K562 (cell line): Measurements from ENCODE around the gene NKAIN4. TPM values are rescaled to one million over a fixed set of nuclear protein-coding genes. Genes with fewer than 3 reads are reported as not detected.
A peak's percentile ranks its signal among the peaks of the same experiment; 100 is the strongest.

ENCODE experiments used
- CBX3 ChIP-seq, 2 experiments: IDR thresholded peaks; 1 replicate in 1 of 2; 2 replicates in 1 of 2; pipeline ENCODE4 v1.6.1; 2012; ENCODE audit warnings: inconsistent platforms in 2 of 2, low read length in 2 of 2, borderline replicate concordance in 1 of 2, control low read depth in 1 of 2
- CREM ChIP-seq: IDR thresholded peaks from 2 replicates; pipeline ENCODE4 v1.6.1; 2014; ENCODE audit warnings: antibody characterized with exemption, low read depth
- HEY1 ChIP-seq: fragments of 250-450 bp; sonication (Bioruptor Pico); IDR thresholded peaks from 2 replicates; pipeline ENCODE4 v1.5.0; 2020; ENCODE audit warnings: mild to moderate bottlenecking, moderate library complexity, borderline replicate concordance
- HNRNPUL1 ChIP-seq: fragments of 200-400 bp; formaldehyde crosslinking; IDR thresholded peaks from 2 replicates; pipeline ENCODE4 v1.6.1; 2017; ENCODE audit warnings: low read length
- IFI16 ChIP-seq: fragments of 250-450 bp; sonication (Bioruptor Pico); IDR thresholded peaks from 2 replicates; pipeline ENCODE4 v2.1.2; 2022; ENCODE audit warnings: mild to moderate bottlenecking, inconsistent platforms
- MCM7 ChIP-seq, 2 experiments: fragments of 450-650 bp; IDR thresholded peaks; 2 replicates each; pipeline ENCODE4 v1.6.1; 2016 to 2018
- MEF2A ChIP-seq: IDR thresholded peaks from 2 replicates; pipeline ENCODE4 v1.6.1; 2011; ENCODE audit warnings: low read depth, mild to moderate bottlenecking, low read length, moderate library complexity; ENCODE audit not compliant: control insufficient read depth
- MXI1 ChIP-seq: IDR thresholded peaks from 2 replicates; pipeline ENCODE4 v1.6.1; 2011; ENCODE audit warnings: low read depth, mild to moderate bottlenecking, improper control_type of control experiment, low read length
- SMARCB1 ChIP-seq: IDR thresholded peaks from 2 replicates; pipeline ENCODE4 v1.6.1; 2011; ENCODE audit warnings: improper control_type of control experiment, low read depth; ENCODE audit not compliant: insufficient read length
- U2AF1 ChIP-seq: fragments of 200-400 bp; formaldehyde crosslinking; optimal IDR thresholded peaks from 2 replicates; pipeline ENCODE3; 2017; ENCODE audit warnings: mild to moderate bottlenecking, low read depth, low read length, moderate library complexity
- ZNF146 ChIP-seq: IDR thresholded peaks from one replicate; pipeline ENCODE4 v1.6.1; 2018; ENCODE audit warnings: missing compliant biosample characterization; ENCODE audit not compliant: unreplicated experiment
- ZNF232 ChIP-seq: sonication (generic); formaldehyde crosslinking; IDR thresholded peaks from 2 replicates; pipeline ENCODE4 v1.8.0; 2022; ENCODE audit warnings: mild to moderate bottlenecking, missing genetic modification reagents
- ZNF24 ChIP-seq: fragments of 450-650 bp; IDR thresholded peaks from 2 replicates; pipeline ENCODE4 v1.6.1; 2016
- ZNF551 ChIP-seq: fragments of 250-450 bp; sonication (Bioruptor Pico); IDR thresholded peaks from 2 replicates; pipeline ENCODE4 v1.5.0; 2021; ENCODE audit warnings: mild to moderate bottlenecking, moderate library complexity
- ZNF586 ChIP-seq: fragments of 450-650 bp; formaldehyde crosslinking; conservative IDR thresholded peaks from 2 replicates; pipeline ENCODE4 v1.4.0; 2020; ENCODE audit warnings: mild to moderate bottlenecking, moderate library complexity
- ZSCAN32 ChIP-seq: fragments of 450-650 bp; formaldehyde crosslinking; IDR thresholded peaks from 2 replicates; pipeline ENCODE4 v1.4.0; 2020; ENCODE audit warnings: mild to moderate bottlenecking, moderate library complexity
- polyA plus RNA-seq, 8 experiments: library from polyadenylated mRNA; depleted of rRNA in 4 of 8; stranded (reverse) in 5 of 8; unstranded in 3 of 8; fragments of >200 nt; fragmentation: Nextera tagmentation in 2 of 8; fragmentation: Illumina TruSeq in 1 of 8; extraction: Ambion mirVana in 2 of 8; extraction: Trizol in 1 of 8; gene quantifications; 2 replicates each; pipeline versions ENCODE4 v1.2.1 to v1.2.3, GENCODE V29; 2011 to 2014; ENCODE audit warnings: inconsistent platforms in 1 of 8, missing spikeins in 1 of 8
- total RNA-seq, 7 experiments: library from RNA; depleted of rRNA in 6 of 7; stranded (reverse); fragments of >200 nt in 6 of 7; fragmentation: Illumina TruSeq in 2 of 7; extraction: Trizol in 2 of 7; gene quantifications; 2 replicates each; pipeline versions ENCODE4 v1.2.1 to v1.2.3, GENCODE V29; 2011 to 2021; ENCODE audit warnings: low replicate concordance in 1 of 7
- TF ChIP-seq, protein P1 (sequence below): sonication (generic); formaldehyde crosslinking; IDR thresholded peaks from 2 replicates; pipeline ENCODE4 v1.8.0; 2022; ENCODE audit warnings: missing genetic modification reagents, mild to moderate bottlenecking, borderline replicate concordance
- TF ChIP-seq, protein P2 (sequence below): sonication (generic); formaldehyde crosslinking; IDR thresholded peaks from 2 replicates; pipeline ENCODE4 v1.9.0; 2022; ENCODE audit warnings: mild to moderate bottlenecking, missing genetic modification reagents
- TF ChIP-seq, protein P3 (sequence below): fragments of 450-650 bp; IDR thresholded peaks from 2 replicates; pipeline ENCODE4 v1.6.1; 2016; ENCODE audit warnings: mild to moderate bottlenecking
- TF ChIP-seq, protein P4 (sequence below), 2 experiments: fragments of 450-650 bp in 1 of 2; IDR thresholded peaks; 2 replicates each; pipeline ENCODE4 v1.6.1; 2011 to 2017; ENCODE audit warnings: low read depth in 2 of 2, antibody characterized with exemption in 1 of 2, borderline replicate concordance in 1 of 2, low read length in 1 of 2, mild to moderate bottlenecking in 1 of 2, mixed read lengths in 1 of 2; ENCODE audit not compliant: control insufficient read depth in 1 of 2

The NKAIN4 gene
- total and polyA plus RNA-seq, 9 of the 15 experiments (the other 6 are each of a cell fraction or from before 2014, with no cell fraction given), result not detected

DNA sequence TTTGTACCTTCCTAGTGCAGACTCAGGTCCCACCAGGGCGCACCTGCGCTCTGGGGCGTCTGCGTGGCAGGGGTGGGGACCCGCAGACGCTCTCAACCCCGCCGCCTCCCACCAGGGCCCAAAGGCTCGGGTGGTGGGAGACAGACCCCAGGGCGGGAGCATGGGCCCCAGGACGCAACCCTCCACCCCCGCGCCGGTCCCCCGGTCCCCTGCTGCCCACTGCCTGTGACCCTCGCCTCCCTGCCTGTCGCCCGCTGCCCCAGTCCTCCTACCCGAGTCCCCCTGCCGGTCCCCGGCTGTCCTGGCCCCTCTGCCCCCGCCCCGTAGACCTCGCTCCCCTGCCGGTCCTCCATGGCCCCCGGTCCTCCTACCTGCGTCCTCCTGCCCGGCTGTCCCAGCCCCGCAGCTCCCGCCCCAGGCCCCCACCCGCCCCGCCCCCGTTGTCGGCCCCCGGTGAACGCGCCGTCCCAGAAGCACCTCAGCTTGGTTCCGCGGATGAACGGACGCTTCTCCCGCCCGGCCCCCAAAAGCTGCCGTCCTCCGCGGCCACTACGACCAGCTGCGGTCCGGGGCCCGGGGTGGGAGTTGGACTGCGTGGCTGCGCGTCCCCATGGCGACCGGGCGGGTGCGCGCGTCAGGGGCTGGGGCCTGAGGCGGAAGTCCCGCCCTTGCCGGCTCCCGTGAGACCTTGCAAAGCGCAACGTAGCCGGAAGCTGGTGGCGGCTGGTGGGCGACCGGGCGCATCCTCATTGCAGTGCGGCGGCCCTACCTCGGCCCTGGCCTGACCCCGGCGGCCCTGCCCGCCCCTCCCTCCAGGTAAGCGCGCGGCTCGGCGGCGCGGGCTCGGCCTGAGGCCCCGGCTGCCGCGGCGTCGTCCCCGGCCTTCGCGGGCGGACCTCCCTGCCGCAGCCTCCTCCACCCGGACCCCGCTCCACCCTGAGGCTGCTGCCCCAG is 18.1 kb upstream of the NKAIN4 start, which contains the start of gene ARFGAP1 (continued):
- TF ChIP-seq, protein P1, sequence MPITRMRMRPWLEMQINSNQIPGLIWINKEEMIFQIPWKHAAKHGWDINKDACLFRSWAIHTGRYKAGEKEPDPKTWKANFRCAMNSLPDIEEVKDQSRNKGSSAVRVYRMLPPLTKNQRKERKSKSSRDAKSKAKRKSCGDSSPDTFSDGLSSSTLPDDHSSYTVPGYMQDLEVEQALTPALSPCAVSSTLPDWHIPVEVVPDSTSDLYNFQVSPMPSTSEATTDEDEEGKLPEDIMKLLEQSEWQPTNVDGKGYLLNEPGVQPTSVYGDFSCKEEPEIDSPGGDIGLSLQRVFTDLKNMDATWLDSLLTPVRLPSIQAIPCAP (CRISPR knock-in tag), result no peak
- TF ChIP-seq MXI1 (peak; percentile 83), CREM (peak; percentile 92), CBX3 (IDR thresholded peaks at IDR 0.05; ENCODE audit: borderline replicate concordance in 1 of 2, low read length in 2 of 2) (no peak), HEY1 (no peak), ZNF24 (no peak), SMARCB1 (no peak), MEF2A (no peak), ZNF146 (CRISPR knock-in tag) (no peak), HNRNPUL1 (no peak), IFI16 (CRISPR knock-in tag) (no peak), ZSCAN32 (no peak), MCM7 (IDR thresholded peaks at IDR 0.05) (no peak), U2AF1 (peak; percentile 15), ZNF232 (CRISPR knock-in tag) (no peak), ZNF586 (CRISPR knock-in tag) (no peak), ZNF551 (CRISPR knock-in tag) (no peak)
- TF ChIP-seq, protein P2, sequence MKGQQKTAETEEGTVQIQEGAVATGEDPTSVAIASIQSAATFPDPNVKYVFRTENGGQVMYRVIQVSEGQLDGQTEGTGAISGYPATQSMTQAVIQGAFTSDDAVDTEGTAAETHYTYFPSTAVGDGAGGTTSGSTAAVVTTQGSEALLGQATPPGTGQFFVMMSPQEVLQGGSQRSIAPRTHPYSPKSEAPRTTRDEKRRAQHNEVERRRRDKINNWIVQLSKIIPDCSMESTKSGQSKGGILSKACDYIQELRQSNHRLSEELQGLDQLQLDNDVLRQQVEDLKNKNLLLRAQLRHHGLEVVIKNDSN (CRISPR knock-in tag), result no peak
- TF ChIP-seq, protein P3, sequence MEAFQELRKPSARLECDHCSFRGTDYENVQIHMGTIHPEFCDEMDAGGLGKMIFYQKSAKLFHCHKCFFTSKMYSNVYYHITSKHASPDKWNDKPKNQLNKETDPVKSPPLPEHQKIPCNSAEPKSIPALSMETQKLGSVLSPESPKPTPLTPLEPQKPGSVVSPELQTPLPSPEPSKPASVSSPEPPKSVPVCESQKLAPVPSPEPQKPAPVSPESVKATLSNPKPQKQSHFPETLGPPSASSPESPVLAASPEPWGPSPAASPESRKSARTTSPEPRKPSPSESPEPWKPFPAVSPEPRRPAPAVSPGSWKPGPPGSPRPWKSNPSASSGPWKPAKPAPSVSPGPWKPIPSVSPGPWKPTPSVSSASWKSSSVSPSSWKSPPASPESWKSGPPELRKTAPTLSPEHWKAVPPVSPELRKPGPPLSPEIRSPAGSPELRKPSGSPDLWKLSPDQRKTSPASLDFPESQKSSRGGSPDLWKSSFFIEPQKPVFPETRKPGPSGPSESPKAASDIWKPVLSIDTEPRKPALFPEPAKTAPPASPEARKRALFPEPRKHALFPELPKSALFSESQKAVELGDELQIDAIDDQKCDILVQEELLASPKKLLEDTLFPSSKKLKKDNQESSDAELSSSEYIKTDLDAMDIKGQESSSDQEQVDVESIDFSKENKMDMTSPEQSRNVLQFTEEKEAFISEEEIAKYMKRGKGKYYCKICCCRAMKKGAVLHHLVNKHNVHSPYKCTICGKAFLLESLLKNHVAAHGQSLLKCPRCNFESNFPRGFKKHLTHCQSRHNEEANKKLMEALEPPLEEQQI, result no peak
- TF ChIP-seq, protein P4, sequence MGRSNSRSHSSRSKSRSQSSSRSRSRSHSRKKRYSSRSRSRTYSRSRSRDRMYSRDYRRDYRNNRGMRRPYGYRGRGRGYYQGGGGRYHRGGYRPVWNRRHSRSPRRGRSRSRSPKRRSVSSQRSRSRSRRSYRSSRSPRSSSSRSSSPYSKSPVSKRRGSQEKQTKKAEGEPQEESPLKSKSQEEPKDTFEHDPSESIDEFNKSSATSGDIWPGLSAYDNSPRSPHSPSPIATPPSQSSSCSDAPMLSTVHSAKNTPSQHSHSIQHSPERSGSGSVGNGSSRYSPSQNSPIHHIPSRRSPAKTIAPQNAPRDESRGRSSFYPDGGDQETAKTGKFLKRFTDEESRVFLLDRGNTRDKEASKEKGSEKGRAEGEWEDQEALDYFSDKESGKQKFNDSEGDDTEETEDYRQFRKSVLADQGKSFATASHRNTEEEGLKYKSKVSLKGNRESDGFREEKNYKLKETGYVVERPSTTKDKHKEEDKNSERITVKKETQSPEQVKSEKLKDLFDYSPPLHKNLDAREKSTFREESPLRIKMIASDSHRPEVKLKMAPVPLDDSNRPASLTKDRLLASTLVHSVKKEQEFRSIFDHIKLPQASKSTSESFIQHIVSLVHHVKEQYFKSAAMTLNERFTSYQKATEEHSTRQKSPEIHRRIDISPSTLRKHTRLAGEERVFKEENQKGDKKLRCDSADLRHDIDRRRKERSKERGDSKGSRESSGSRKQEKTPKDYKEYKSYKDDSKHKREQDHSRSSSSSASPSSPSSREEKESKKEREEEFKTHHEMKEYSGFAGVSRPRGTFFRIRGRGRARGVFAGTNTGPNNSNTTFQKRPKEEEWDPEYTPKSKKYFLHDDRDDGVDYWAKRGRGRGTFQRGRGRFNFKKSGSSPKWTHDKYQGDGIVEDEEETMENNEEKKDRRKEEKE (IDR thresholded peaks at IDR 0.05; ENCODE audit: borderline replicate concordance in 1 of 2, control insufficient read depth in 1 of 2, low read depth in 2 of 2, low read length in 1 of 2), result no peak
